ENCODE results near the gene OR6K3. TPM values are rescaled to one million over a fixed set of nuclear protein-coding genes. Genes with fewer than 3 reads are reported as not detected.
"Not testable (repeated sequence)": the region's sequence is repeated elsewhere in the genome, so short reads cannot be mapped to it uniquely, and the experiment has no call there.

The OR6K3 gene
- total RNA-seq, 1 experiment from 2014 or later, result not detected

DNA sequence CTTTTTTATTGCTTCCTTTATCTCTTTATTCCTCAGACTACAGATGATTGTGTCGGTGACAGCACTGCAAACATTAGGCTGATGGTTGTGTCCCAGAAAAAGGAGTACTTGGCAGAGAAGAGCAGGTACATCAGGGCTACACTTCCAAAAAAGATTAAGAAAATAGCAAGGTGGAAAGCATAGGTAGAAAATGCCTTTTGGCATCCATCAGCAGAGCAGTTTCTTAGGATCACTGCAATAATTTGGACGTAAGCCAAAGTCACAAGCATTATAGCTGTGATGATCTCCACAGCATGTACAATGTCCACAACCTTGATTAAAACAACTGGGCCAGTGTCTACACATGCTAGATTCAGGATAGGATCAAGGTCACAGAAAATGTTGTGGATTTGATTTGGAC, 25.9 kb downstream of the OR6K3 start:
- no peak for DNase-seq
- H3K27me3 ChIP-seq, result no peaks in the 10 kb centered on the region

GRCh38 chr1:158692356-158692755, 28.2 kb downstream of the OR6K3 start:
- no peaks in the 10 kb centered on the region for H3K4me1 ChIP-seq
- no peaks in the 10 kb centered on the region for H3K27me3 ChIP-seq
- H3K36me3 ChIP-seq, result no peaks in the 10 kb centered on the region
- DNase-seq, result no peak
- H3K4me3 ChIP-seq, result no peak overlapping the region
- no peaks in the 10 kb centered on the region for H3K9me3 ChIP-seq (replicated peaks)
- no peak overlapping the region for H3K27ac ChIP-seq

More for the DNA sequence above, 25.9 kb downstream of the OR6K3 start:
- Histone ChIP-seq H3K4me1 (no peaks in the 10 kb centered on the region), H3K9me3 (replicated peaks) (no peaks in the 10 kb centered on the region), H3K36me3 (no peaks in the 10 kb centered on the region), H3K4me3 (no peak overlapping the region), H3K27ac (no peak overlapping the region)

- Histone ChIP-seq H3K36me3 (no peaks in the 10 kb centered on the region), H3K9me3 (replicated peaks) (no peaks in the 10 kb centered on the region), H3K4me1 (no peaks in the 10 kb centered on the region), H3K27me3 (no peaks in the 10 kb centered on the region), H3K4me3 (no peak overlapping the region), H3K27ac (no peak overlapping the region)
- DNase-seq, result no peak
These were observed 28.6 kb downstream of the OR6K3 start for GRCh38 chr1:158691907-158692306.

DNA sequence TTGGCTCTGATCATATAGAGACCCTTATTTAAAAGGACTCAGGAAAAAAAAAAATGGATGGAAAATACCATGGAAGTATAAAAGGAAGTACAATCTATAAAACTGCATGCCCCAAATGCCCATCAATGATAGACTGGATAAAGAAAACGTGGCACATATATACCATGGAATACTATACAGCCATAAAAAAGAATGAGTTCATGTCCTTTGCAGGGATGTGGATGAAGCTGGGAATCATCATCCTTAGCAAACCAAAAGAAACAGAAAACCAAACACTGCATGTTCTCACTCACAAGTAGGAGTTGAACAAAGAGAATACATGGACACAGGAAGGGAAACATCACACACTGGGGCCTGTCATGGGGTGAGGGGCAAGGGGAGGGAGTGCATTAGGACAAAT, 29.4 kb downstream of the OR6K3 start:
- not testable (repeated sequence) for H3K4me3 ChIP-seq; DNase-seq; H3K27me3 ChIP-seq; H3K9me3 ChIP-seq (replicated peaks); H3K4me1 ChIP-seq; H3K36me3 ChIP-seq; H3K27ac ChIP-seq

GRCh38 chr1:158689875-158690274, 30.6 kb downstream of the OR6K3 start:
- Histone ChIP-seq H3K36me3 (no peaks in the 10 kb centered on the region), H3K27ac (no peak overlapping the region), H3K4me3 (no peak overlapping the region), H3K9me3 (replicated peaks) (no peaks in the 10 kb centered on the region), H3K4me1 (no peaks in the 10 kb centered on the region), H3K27me3 (no peaks in the 10 kb centered on the region)
- DNase-seq, result no peak

DNA sequence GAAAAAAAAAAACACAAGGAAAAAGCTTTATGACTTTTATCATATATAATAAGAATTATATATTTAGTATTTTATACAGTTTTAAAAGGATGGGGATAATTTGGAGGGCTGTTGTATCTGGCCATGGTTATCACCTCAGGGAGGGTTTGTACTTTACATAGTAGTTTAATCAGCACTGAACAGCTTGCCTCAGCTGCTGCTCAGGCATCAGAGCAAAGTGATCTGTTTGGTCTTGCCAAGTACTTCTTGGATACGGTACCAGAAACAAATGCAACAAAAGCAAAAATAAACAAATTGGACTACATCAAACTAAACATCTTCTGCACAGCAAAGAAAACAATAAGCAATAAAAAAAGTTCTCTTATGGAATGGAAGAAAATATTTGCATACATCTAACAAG, 31.4 kb downstream of the OR6K3 start:
- DNase-seq, result no peak
- Histone ChIP-seq H3K4me3 (no peak overlapping the region), H3K36me3 (no peaks in the 10 kb centered on the region), H3K27me3 (no peaks in the 10 kb centered on the region), H3K4me1 (no peaks in the 10 kb centered on the region), H3K27ac (no peak overlapping the region), H3K9me3 (replicated peaks) (no peaks in the 10 kb centered on the region)

DNA sequence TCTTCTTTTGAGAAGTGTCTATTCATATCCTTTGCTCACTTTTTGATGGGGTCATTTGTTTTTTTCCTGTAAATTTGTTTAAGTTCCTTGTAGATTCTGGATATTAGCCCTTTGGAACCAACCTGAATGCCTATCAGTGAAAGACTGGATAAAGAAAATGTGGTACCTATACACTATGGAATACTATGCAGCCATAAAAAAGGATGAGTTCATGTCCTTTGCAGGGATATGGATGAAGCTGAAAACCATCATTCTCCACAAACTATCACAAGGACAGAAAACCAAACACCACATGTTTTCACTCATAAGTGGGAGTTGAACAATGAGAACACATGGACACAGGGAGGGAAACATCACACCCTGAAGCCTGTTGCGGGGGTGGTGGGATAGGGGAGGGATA, 32.2 kb downstream of the OR6K3 start:
- not testable (repeated sequence) for H3K9me3 ChIP-seq (replicated peaks); H3K27ac ChIP-seq; H3K4me3 ChIP-seq; H3K4me1 ChIP-seq; H3K36me3 ChIP-seq; DNase-seq; H3K27me3 ChIP-seq

DNA sequence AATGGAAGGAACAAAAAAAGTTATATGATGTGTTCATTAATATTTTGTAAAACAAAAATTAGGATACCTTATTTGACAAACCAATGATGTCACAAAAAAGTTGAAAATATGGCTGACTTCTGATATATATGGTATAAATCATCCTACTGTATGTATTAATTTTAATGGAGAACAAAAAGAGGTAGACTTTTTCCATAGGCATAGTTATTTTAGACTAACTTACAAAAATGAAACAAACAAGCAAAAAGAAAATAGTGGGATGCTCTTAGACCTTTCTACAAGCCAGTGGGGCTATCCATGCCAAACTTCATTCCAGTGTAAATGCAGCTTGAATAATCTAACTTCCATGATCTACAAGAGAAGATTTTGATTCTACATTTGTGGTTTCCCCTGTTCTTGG, 33.5 kb downstream of the OR6K3 start:
- Histone ChIP-seq H3K4me1 (no peaks in the 10 kb centered on the region), H3K4me3 (no peak overlapping the region), H3K36me3 (no peaks in the 10 kb centered on the region), H3K27me3 (0 out of 2 replicates have a peak, but pooled peaks cover 6% of the 10 kb centered on the region), H3K27ac (no peak overlapping the region), H3K9me3 (replicated peaks) (no peaks in the 10 kb centered on the region)
- no peak for DNase-seq

GRCh38 chr1:158686111-158687009, 34.2 kb downstream of the OR6K3 start, which contains the start of gene SPTA1:
Gene SPTA1 (minus strand): TSS chr1:158686715. CDS start chr1:158686517, 198 bp downstream.
- H3K4me1 ChIP-seq, result no peaks in the 10 kb centered on the region
- no peaks in the 10 kb centered on the region for H3K36me3 ChIP-seq
- H3K27ac ChIP-seq, result no peak within 1 kb of the TSS
- 0 out of 2 replicates have a peak, but pooled peaks cover 7% of the 10 kb centered on the region for H3K27me3 ChIP-seq
- DNase-seq, result no peak
- H3K4me3 ChIP-seq, result no peak within 1 kb of the TSS
- no peaks in the 10 kb centered on the region for H3K9me3 ChIP-seq (replicated peaks)

GRCh38 chr1:158685085-158685484, 35.4 kb downstream of the OR6K3 start:
- no peak overlapping the region for H3K27ac ChIP-seq
- no peaks in the 10 kb centered on the region for H3K4me1 ChIP-seq
- 0 out of 2 replicates have a peak, but pooled peaks cover 7% of the 10 kb centered on the region for H3K27me3 ChIP-seq
- DNase-seq, result no peak
- H3K4me3 ChIP-seq, result no peak overlapping the region
- no peaks in the 10 kb centered on the region for H3K36me3 ChIP-seq
- no peaks in the 10 kb centered on the region for H3K9me3 ChIP-seq (replicated peaks)

GRCh38 chr1:158681606-158682005, 38.9 kb downstream of the OR6K3 start:
- Histone ChIP-seq H3K4me1 (no peaks in the 10 kb centered on the region), H3K9me3 (replicated peaks) (no peaks in the 10 kb centered on the region), H3K4me3 (no peak overlapping the region), H3K36me3 (no peaks in the 10 kb centered on the region), H3K27me3 (0 out of 2 replicates have a peak, but pooled peaks cover 7% of the 10 kb centered on the region), H3K27ac (no peak overlapping the region)
- DNase-seq, result no peak

DNA sequence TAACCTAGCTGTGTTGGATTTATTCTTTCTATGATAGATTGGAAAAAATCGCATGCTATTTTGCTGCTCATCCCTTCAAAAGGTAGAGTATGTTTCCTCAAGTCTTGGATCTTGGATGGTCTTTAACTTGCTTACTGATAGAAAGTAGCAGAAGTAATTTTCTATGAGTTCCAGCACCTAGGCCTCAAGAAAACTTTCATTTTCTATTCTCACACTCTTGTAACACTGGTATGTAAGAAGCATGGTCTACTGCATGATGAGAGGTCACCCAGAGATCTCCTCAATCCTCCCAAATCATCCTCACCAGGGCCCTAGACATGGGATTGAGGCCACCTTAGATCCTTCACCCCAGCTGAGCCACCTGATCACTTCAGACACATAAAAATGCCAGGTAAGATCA, 41.2 kb downstream of the OR6K3 start:
- 0 out of 2 replicates have a peak, but pooled peaks cover 7% of the 10 kb centered on the region for H3K27me3 ChIP-seq
- no peaks in the 10 kb centered on the region for H3K9me3 ChIP-seq (replicated peaks)
- H3K4me1 ChIP-seq, result no peaks in the 10 kb centered on the region
- DNase-seq, result no peak
- no peaks in the 10 kb centered on the region for H3K36me3 ChIP-seq
- H3K4me3 ChIP-seq, result no peak overlapping the region
- no peak overlapping the region for H3K27ac ChIP-seq

DNA sequence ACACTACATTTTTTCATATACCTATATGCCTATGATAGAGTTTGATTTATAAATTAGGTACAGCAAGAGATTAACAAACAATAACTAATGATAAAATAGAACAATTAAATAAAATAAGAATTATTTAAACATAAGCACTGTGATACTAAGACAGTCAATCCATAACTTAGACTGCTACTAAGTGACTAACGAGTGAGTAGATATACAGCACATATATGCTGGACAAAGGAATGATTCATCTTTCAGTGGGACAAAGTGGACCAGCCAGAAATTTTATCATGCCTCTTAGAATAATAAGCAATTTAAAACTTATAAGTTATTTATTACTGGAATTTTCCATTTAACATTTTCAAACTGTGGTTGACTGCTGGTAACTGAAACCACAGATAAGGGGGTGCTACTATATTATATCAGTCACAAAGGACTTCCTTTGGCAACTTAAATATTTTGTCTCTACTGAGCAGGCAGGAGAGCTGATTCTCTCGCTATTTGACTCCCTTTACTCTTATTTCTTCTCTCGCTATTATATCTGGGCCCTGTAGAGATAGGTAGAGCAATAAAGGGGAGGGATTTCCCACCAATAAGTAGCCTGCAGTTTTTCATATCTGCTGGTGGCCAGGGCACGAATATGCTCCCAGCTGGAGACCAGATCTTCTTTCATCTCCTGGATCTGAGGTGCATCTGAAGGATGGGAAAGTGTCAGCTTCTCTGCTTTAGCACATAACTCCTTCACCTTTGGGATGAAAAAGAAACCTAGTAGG, 44.8 kb downstream of the OR6K3 start:
- no peaks in the 10 kb centered on the region for H3K9me3 ChIP-seq (replicated peaks)
- no peak overlapping the region for H3K4me3 ChIP-seq
- no peaks in the 10 kb centered on the region for H3K4me1 ChIP-seq
- no peaks in the 10 kb centered on the region for H3K36me3 ChIP-seq
- H3K27me3 ChIP-seq, result no peaks in the 10 kb centered on the region
- no peak for DNase-seq
- H3K27ac ChIP-seq, result no peak overlapping the region

- Histone ChIP-seq H3K4me1 (no peaks in the 10 kb centered on the region), H3K27ac (no peak overlapping the region), H3K4me3 (no peak overlapping the region), H3K9me3 (replicated peaks) (no peaks in the 10 kb centered on the region), H3K36me3 (no peaks in the 10 kb centered on the region), H3K27me3 (no peaks in the 10 kb centered on the region)
- no peak for DNase-seq
These were observed 46.2 kb downstream of the OR6K3 start for GRCh38 chr1:158674302-158674701.

Measured in SJCRH30 (cell line).